Measurements from ENCODE around the gene TMEM54.

TMEM54 gene

DNA sequence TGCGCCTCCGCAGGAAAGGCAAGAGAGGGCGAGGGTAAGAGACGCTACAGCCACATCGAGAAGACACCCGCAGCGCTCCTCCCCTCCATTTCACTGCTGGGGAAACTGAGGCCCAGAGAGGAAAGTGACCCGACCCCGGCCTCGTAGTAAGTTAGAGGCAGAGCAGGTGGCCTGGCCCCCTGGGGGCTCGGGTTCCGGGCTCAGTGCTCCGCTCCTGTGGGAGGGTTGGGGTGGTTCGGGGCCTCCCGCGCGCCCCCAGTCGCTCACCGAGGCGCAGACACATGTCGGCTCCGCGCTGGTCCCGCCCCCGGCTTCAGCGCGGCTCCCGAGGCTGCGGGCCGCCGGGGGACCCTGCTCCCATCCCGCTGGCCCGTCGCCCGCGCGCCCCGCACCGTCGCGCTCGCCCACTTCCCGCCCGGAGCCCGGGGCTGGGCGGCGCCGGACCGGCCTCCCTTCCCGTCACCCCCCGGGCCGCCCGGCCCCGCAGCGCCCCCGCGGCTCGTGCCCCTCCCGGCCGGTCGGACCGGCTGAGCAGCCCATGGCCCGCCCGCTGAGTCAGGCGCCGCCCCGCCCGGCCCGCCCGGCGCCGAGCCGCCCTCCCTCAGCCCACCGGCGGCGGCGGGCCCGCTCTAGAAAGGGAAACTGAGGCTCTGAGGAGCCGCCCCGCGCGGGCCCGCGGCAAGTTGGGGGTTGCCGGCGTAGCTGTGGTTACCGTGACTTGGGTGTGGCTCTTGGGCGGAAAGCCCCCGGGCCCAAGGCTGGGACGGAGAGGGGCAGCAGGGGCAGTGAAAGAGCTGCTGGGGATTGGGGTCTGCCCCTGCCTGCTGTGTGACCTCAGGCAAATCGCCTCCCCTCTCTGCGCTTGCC, at the start of gene TMEM54:
Gene TMEM54 (minus strand): TSS at position 434 of the 867 bp plus-strand sequence. CDS start 151 bp downstream, at position 283.
- Histone ChIP-seq H3K4me1 (peaks cover 0 to 21% (median 14%) of the 10 kb centered on the region in 10 experiments; a peak in 16 of 20 replicates), H3K9ac (peak within 1 kb of the TSS; percentile 71 to 83 (median 80)), H4K20me1 (peaks cover 0 to 15% (median 0%) of the 10 kb centered on the region in 11 experiments; a peak in 4 of 22 replicates), H3K27ac (peak within 1 kb of the TSS; percentile 44 to 71 (median 64); a peak in 20 of 22 replicates), H3K36me3 (no peaks in the 10 kb centered on the region), H3K4me3 (peak within 1 kb of the TSS; percentile 63 to 81 (median 72)), H3K4me2 (peak within 1 kb of the TSS; percentile 83 to 99 (median 95)), H3K9me3 (replicated peaks in 1 of 11) (no peaks in the 10 kb centered on the region), H3K27me3 (peaks cover 0 to 11% (median 0%) of the 10 kb centered on the region in 11 experiments; a peak in 6 of 22 replicates)
- TF ChIP-seq Cebpa-rat (IDR thresholded peaks at IDR 0.05): no peak

- no peak overlapping the region for H3K27ac ChIP-seq
- H3K27me3 ChIP-seq: no peaks in the 10 kb centered on the region
- no peak overlapping the region for H3K4me3 ChIP-seq
- peaks cover 59 to 100% (median 97%) of the 10 kb centered on the region in 11 experiments for H3K36me3 ChIP-seq
- no peak overlapping the region for H3K9ac ChIP-seq
- H3K9me3 ChIP-seq (replicated peaks in 1 of 11): no peaks in the 10 kb centered on the region
- H3K4me1 ChIP-seq: peaks cover 15 to 52% (median 32%) of the 10 kb centered on the region in 10 experiments
- no peak for TF ChIP-seq Cebpa-rat (IDR thresholded peaks at IDR 0.05)
- peak overlapping the region in 2 of 11 experiments; percentile 17 to 45; a peak in 1 of 22 replicates for H3K4me2 ChIP-seq
- peaks cover 81 to 100% (median 99%) of the 10 kb centered on the region in 11 experiments for H4K20me1 ChIP-seq
Measured at GRCh38 chr1:32949519-32949918, 48.3 kb upstream of the TMEM54 start.

- no peaks in the 10 kb centered on the region for H3K27me3 ChIP-seq
- no peak overlapping the region for H3K9ac ChIP-seq
- no peak overlapping the region for H3K4me2 ChIP-seq
- H3K9me3 ChIP-seq (replicated peaks in 1 of 11): no peaks in the 10 kb centered on the region
- peaks cover 9 to 46% (median 29%) of the 10 kb centered on the region in 10 experiments for H3K4me1 ChIP-seq
- H3K27ac ChIP-seq: no peak overlapping the region
- no peak for TF ChIP-seq Cebpa-rat (IDR thresholded peaks at IDR 0.05)
- no peak overlapping the region for H3K4me3 ChIP-seq
- H4K20me1 ChIP-seq: peaks cover 75 to 100% (median 99%) of the 10 kb centered on the region in 11 experiments
- peaks cover 63 to 100% (median 97%) of the 10 kb centered on the region in 11 experiments for H3K36me3 ChIP-seq
Measured at GRCh38 chr1:32948905-32949304, 47.7 kb upstream of the TMEM54 start.

GRCh38 chr1:32948390-32948722, 47.2 kb upstream of the TMEM54 start:
- Histone ChIP-seq H3K36me3 (peaks cover 69 to 100% (median 97%) of the 10 kb centered on the region in 11 experiments), H3K4me3 (no peak overlapping the region), H4K20me1 (peaks cover 69 to 100% (median 99%) of the 10 kb centered on the region in 11 experiments), H3K9me3 (replicated peaks in 1 of 11) (no peaks in the 10 kb centered on the region), H3K4me1 (peaks cover 4 to 41% (median 26%) of the 10 kb centered on the region in 10 experiments; a peak in 19 of 20 replicates), H3K4me2 (no peak overlapping the region), H3K27ac (no peak overlapping the region), H3K27me3 (no peaks in the 10 kb centered on the region), H3K9ac (no peak overlapping the region)
- no peak for TF ChIP-seq Cebpa-rat (IDR thresholded peaks at IDR 0.05)

GRCh38 chr1:32947669-32948389, 46.6 kb upstream of the TMEM54 start:
- Histone ChIP-seq H3K4me2 (no peak overlapping the region), H3K9me3 (replicated peaks in 1 of 11) (no peaks in the 10 kb centered on the region), H3K4me1 (peaks cover 4 to 41% (median 26%) of the 10 kb centered on the region in 10 experiments; a peak in 17 of 20 replicates), H3K36me3 (peaks cover 74 to 100% (median 97%) of the 10 kb centered on the region in 11 experiments), H4K20me1 (peaks cover 64 to 100% (median 99%) of the 10 kb centered on the region in 11 experiments), H3K27me3 (no peaks in the 10 kb centered on the region), H3K27ac (no peak overlapping the region), H3K4me3 (no peak overlapping the region), H3K9ac (no peak overlapping the region)
- no peak for TF ChIP-seq Cebpa-rat (IDR thresholded peaks at IDR 0.05)

DNA sequence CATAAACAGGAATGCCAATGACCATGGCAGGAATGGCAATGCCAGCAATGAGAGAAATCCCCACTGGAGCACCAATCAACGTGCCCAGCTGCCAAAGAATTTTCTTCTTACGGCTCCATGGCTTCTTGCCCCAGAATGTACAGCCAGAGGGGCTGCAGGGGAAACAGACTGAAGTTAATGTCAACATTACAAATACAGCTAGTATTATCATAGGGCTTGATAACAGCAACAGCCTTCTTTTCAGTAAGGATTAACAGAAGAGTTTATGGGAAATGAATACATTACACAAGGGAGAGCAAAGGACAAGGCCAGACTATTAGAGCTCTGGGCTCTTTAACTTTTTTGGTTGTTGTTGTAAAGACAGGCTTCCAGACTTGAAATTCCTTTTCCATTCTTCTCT, 45.2 kb upstream of the TMEM54 start:
- H3K4me3 ChIP-seq: no peak overlapping the region
- H3K36me3 ChIP-seq: peaks cover 81 to 100% (median 98%) of the 10 kb centered on the region in 11 experiments
- no peak overlapping the region; a peak in 1 of 22 replicates for H3K9ac ChIP-seq
- H3K27me3 ChIP-seq: no peaks in the 10 kb centered on the region
- H4K20me1 ChIP-seq: peaks cover 50 to 100% (median 97%) of the 10 kb centered on the region in 11 experiments
- TF ChIP-seq Cebpa-rat (IDR thresholded peaks at IDR 0.05): no peak
- H3K27ac ChIP-seq: no peak overlapping the region
- H3K4me1 ChIP-seq: peaks cover 4 to 51% (median 24%) of the 10 kb centered on the region in 10 experiments; a peak in 17 of 20 replicates
- H3K9me3 ChIP-seq (replicated peaks in 1 of 11): no peaks in the 10 kb centered on the region
- peak overlapping the region in 3 of 11 experiments; percentile 4 to 13 (median 6); a peak in 3 of 22 replicates for H3K4me2 ChIP-seq

GRCh38 chr1:32944180-32944579, 43.0 kb upstream of the TMEM54 start:
- Histone ChIP-seq H4K20me1 (peaks cover 28 to 100% (median 97%) of the 10 kb centered on the region in 11 experiments; a peak in 21 of 22 replicates), H3K9ac (no peak overlapping the region), H3K27me3 (no peaks in the 10 kb centered on the region), H3K4me3 (no peak overlapping the region), H3K4me2 (no peak overlapping the region), H3K36me3 (peaks cover 94 to 100% (median 100%) of the 10 kb centered on the region in 11 experiments), H3K9me3 (replicated peaks in 1 of 11) (no peaks in the 10 kb centered on the region), H3K4me1 (peaks cover 7 to 51% (median 14%) of the 10 kb centered on the region in 10 experiments; a peak in 16 of 20 replicates), H3K27ac (no peak overlapping the region)
- no peak for TF ChIP-seq Cebpa-rat (IDR thresholded peaks at IDR 0.05)

GRCh38 chr1:32939655-32940371, 38.6 kb upstream of the TMEM54 start:
- peaks cover 89 to 100% (median 100%) of the 10 kb centered on the region in 11 experiments for H3K36me3 ChIP-seq
- peaks cover 0 to 83% (median 12%) of the 10 kb centered on the region in 10 experiments; a peak in 12 of 20 replicates for H3K4me1 ChIP-seq
- no peak for TF ChIP-seq Cebpa-rat (IDR thresholded peaks at IDR 0.05)
- H3K9me3 ChIP-seq (replicated peaks in 1 of 11): no peaks in the 10 kb centered on the region
- peak overlapping the region in 5 of 11 experiments; percentile 17 to 81 (median 71); a peak in 9 of 22 replicates for H3K4me2 ChIP-seq
- H4K20me1 ChIP-seq: peaks cover 0 to 99% (median 91%) of the 10 kb centered on the region in 11 experiments; a peak in 20 of 22 replicates
- H3K27ac ChIP-seq: peak overlapping the region in 3 of 11 experiments; percentile 37 to 50 (median 45); a peak in 6 of 22 replicates
- H3K9ac ChIP-seq: peak overlapping the region in 4 of 11 experiments; percentile 4 to 34 (median 31); a peak in 4 of 22 replicates
- H3K4me3 ChIP-seq: no peak overlapping the region
- no peaks in the 10 kb centered on the region for H3K27me3 ChIP-seq

Data from BLaER1 treated with 17β-estradiol and CSF1 and Interleukin-3, amounts not matched to agents 10 nM and 100 nM (cell line).